NOMO-1 treated with dmso at 0.1 percent for 144 hours (cell line): ENCODE measurements around the gene INPP5F.
"Not testable (repeated sequence)": the region's sequence is repeated elsewhere in the genome, so short reads cannot be mapped to it uniquely, and the experiment has no call there.

Source experiments
- DNase-seq: peaks from one replicate; lab custom pipeline; 2025; ENCODE audit not compliant: unreplicated experiment; lab: John Stamatoyannopoulos, UW

Gene INPP5F

DNA sequence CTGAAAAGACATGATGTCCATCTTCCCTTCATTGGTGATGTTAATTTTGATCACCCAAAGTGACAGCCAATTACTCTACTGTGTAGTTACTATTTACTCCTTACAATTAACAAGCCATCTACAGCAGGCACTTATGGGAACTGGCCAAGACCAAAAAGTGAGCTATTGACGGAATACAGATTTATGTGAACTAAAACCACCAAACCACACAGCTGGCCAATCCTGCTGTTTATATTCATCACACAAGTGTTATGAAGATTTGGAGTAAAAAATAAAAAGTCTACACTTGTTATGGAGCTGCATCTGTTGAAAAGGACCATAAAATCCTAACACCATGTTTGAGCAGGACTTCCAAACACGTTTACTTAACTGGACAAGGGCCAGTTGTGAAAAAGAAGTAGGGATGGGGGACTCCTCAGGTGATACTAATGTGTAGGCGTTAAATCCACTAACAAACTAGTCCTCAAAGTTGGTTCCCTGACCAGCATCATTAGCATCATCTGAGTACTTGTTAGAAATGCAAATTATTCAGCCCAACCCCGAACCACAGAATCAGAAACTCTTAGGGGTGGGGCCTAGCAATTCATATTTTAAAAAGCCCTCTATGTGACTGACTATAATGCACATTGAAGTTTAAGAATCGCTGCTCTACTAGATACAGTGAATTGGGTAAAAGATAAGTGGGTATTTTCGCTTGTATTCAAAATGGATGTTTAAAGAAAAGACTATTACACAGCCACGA lies 135.2 kb downstream of the INPP5F start:
- no peak for DNase-seq

DNA sequence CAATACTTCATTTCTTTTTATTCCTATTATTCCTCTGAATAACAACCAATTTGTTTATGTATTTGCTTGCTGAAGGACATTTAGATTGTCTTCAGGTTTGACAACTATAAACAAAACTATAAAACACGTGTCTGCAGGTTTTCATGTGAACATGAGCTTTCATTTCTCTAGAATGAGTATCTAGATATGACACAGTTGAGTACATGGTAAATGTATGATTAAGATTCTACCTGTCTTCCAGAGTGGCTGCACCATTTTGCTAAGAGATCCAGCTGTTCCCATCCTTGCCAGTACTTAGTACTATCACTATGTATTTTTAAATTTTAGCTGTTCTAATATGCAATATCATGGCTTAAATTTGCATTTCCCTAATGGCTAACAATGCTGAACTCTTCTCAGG lies 136.7 kb downstream of the INPP5F start:
- no peak for DNase-seq

DNA sequence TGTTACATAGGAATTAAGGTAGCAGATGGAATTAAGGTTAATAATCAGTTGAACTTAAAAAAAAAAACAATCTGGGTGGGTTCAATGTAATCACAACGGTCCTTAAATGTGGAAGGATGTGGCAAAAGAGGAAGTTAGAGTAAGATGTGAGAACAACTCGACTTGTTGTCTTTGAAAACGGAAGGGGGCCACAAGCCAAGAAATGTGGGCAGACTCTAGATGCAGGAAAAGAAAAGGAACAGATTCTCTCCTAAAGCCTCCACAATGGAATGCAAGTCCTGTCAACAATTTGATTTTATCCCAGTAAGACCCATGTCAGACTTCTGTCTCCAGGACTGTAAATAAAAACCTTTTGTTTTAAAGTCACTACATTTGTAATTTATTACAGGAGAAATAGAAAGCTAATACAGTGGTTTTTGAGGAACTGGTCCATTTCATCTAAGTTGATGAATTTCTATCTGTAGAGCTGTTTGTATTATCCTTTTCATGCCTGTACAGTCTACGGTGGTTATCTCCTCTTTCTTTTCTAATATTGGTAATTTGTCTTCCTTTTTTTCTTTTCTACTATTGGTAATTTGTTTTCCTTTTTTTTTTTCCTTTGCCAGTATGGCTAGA lies 138.2 kb downstream of the INPP5F start:
- no peak for DNase-seq

DNA sequence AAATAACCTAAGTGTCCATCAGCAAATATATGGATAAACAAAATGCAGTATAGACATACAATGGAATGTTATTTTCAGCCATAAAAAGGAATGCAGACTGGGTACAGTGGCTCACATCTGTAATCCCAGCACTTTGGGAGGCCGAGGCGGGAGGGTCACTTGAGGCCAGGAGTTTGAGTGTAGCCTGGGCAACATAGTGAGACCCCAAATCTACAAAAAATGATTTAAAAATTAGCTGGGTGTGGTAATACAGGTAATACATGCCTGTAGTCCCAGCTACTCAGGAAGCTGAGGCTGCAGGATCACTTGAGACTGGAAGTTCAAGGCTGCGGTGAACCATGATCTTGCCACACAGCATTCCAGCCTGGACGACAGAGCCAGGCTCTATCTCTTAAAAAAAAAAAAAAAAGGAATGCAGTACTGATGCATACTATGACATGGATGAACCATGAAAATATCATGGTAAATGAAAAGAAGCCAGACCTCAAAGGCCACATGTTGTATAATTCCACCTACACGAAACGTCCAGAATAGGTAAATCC lies 139.9 kb downstream of the INPP5F start:
- no peak for DNase-seq

DNA sequence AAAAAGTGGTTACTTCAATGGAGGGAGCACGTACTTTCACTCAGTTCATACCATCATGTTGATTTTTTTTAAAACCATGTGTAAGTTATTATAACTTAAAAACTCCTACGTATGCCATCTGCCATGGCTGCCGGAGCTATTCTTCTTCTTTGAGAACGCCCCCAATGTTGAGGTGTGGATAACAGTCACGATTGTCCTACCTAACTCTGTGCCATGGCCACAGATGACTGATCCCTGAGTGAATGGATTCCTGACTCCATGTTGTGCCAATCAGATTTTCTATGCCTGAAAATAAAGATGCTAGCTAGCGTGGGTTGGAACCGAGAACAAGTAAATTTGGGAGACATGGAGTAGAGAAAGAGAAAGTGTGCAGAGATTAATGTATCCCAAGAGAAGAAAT lies 141.5 kb downstream of the INPP5F start:
- no peak for DNase-seq

DNA sequence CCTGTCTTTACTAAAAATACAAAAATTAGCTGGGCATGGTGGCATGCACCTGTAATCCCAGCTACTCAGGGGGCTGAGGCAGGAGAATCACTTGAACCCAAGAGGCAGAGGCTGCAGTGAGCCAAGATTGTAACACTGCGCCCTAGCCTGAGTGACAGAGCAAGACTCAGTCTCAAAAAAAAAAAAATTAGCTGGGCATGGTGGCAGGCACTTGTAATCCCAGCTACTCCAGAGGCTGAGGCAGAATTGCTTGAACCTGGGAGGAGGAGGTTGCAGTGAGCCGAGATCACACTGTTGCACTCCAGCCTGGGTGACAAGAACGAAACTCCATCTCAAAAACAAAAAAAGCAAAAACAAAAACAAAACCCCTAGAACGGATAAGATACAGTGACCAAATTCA lies 143.5 kb downstream of the INPP5F start:
- not testable (repeated sequence) for DNase-seq

DNA sequence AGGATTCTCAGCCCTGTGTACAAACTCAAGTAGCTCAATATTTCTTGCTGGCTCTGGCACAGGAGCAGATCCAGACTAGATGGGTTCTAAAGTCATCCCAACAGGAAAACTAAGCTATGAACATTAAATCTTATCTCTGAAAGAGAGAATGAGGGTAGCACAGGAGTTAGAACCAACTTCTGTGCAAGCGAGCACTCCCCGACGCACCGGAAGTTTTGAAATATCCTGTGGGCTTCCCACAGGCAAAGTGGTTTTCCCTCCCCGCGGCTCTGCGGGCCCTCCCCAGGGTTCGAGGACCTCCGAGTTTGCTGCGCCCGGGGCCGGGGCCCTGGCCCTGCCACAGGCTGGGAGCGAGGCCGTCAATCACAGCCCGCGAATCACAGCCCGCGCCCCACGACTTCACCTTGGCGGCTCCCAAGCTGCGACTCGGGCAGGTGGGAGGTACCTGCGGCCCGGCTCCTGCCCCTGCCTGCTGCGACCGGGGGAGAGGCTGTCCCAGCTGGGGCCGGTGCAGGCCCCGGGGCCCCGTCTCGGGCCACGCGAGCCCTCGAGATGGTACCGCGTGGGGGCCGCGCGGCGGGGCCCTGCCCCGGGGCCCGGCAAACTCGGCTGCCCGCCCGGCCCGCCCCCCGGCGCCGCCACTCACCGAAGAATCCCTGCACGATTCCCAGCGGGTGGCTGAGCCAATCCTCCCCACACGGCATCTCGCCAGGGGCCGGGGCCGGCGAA lies 146.2 kb downstream of the INPP5F start:
- DNase-seq: peak; percentile 82

DNA sequence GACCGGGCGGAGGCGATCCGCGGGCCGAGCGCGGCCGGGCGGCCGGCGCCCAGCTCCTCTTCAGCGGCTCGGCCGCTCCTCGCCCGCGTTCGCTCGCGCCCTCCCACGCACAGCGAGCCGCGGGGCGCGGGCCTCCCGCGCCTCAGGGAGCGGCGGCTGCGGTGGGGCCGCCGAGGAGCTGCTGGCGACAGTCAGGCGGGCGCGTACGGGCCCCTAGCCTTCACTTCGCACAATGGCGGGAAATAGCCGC lies 146.7 kb downstream of the INPP5F start, which contains the start of gene MCMBP:
Gene MCMBP, minus strand, starts transcription at position 234 of the 250 bp plus-strand sequence. CDS start 259 bp downstream, outside the sequence.
- DNase-seq: no peak

DNA sequence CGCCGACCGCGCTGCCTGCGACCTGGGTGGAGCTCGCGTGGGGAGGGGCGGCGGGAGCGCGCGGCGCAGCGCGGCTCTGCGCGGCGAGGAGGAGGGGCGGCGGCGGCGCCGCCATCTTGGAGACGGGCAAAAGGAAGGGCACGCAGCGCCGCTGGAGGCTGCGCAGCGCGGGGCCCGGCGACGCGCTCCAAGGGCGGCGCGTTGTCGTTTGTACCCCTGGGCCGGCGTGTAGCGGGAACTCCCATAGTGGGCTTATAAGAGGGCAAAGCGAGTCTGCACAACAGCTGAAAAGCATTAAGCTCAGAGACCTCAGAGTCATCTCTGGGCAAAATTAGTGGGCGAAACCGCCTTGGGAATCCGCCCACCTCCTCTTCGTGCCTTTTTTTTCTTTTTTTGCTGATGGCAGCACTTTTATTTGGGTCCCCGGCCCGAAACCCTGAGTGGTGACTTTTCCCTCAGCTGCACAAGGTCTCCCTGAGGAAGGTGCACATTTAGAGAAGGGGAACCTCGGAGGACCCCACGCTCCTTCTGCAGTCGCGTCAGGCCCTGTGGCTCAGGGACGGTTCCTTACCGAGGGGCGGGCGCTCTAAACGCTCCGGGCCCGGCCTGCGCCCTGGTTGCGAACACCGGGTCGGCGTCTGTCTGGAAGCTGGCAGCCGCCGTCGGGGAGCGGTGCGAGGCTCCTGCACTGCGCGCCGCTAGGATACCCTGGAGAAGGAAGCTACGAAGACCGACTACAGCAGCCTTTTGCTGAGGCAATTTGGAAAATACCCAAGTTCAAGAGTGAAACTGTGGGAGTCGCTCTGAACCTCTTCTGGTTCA lies 147.2 kb downstream of the INPP5F start:
- DNase-seq: peak; percentile 86

DNA sequence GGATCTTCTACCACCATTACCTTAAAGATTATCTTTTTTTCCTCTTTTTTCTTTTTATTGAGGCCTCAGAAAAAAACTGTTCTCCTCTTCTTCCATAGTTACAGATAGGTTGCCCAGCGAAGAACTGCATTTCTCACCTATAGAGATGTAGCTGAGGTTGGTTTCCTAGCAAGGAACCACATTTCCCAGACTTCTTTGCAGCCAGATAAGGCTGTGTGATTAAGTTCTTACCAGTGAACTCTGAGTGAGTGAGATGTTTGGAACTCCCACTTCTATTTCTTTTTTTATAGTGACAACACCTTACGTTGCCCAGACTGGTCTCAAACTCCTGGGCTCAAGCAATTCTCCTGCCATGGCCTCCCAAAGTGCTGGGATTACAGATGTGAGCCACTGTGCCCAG lies 152.7 kb downstream of the INPP5F start:
- DNase-seq: no peak
